Spleen (tissue), 11 donors: Measurements from ENCODE around the gene CAPN10. TPM values are rescaled to one million over a fixed set of nuclear protein-coding genes. Genes with fewer than 3 reads are reported as not detected.

Experiments used
- DNase-seq: peaks from one replicate; pipeline ENCODE4 v3.0.0-alpha.2; 2020
- H3K27ac ChIP-seq, 8 donors: fragments of 200-600 bp; sonication (generic) in 7 of 8; 1 replicate in 4 of 8; 2 replicates in 4 of 8; pipeline versions ENCODE4 v1.5.0 to v1.8.0; 2016 to 2021; ENCODE audit warnings: inconsistent platforms in 4 of 8, mild to moderate bottlenecking in 4 of 8, moderate library complexity in 1 of 8
- H3K27me3 ChIP-seq, 7 donors: fragments of 200-600 bp; sonication (generic) in 6 of 7; replicated peaks in 1 of 7; 1 replicate in 4 of 7; 2 replicates in 3 of 7; pipeline versions ENCODE4 v1.5.0 to v1.8.0; 2016 to 2021; ENCODE audit warnings: inconsistent platforms in 3 of 7, mild to moderate bottlenecking in 1 of 7
- H3K36me3 ChIP-seq, 6 donors: fragments of 200-600 bp; sonication (generic) in 5 of 6; 1 replicate in 4 of 6; 2 replicates in 2 of 6; pipeline versions ENCODE4 v1.5.0 to v1.8.0; 2016 to 2021; ENCODE audit warnings: inconsistent platforms in 2 of 6
- H3K4me1 ChIP-seq, 6 donors: fragments of 200-600 bp; sonication (generic) in 5 of 6; 1 replicate in 3 of 6; 2 replicates in 3 of 6; pipeline versions ENCODE4 v1.5.0 to v1.8.0; 2016 to 2021; ENCODE audit warnings: inconsistent platforms in 3 of 6
- H3K4me3 ChIP-seq, 8 donors: fragments of 200-600 bp; sonication (generic) in 7 of 8; 1 replicate in 4 of 8; 2 replicates in 4 of 8; pipeline versions ENCODE4 v1.5.0 to v1.8.0; 2016 to 2021; ENCODE audit warnings: inconsistent platforms in 4 of 8, mild to moderate bottlenecking in 4 of 8, moderate library complexity in 2 of 8
- H3K9me3 ChIP-seq, 8 donors: fragments of 200-600 bp; sonication (generic) in 7 of 8; 1 replicate in 4 of 8; 2 replicates in 4 of 8; pipeline versions ENCODE4 v1.5.0 to v1.8.0; 2016 to 2021; ENCODE audit warnings: inconsistent platforms in 4 of 8
- POLR2A ChIP-seq, 3 donors: fragments of 450-650 bp; IDR thresholded peaks; one replicate each; pipeline ENCODE4 v1.5.1; 2017; ENCODE audit warnings: antibody characterized with exemption in 3 of 3, mild to moderate bottlenecking in 1 of 3
- POLR2AphosphoS5 ChIP-seq, 3 donors: sonication (generic); formaldehyde crosslinking; IDR thresholded peaks; one replicate each; pipeline ENCODE4 v1.5.1; 2017; ENCODE audit warnings: antibody characterized with exemption in 3 of 3
- WGBS, 5 donors: extraction: QIAGEN DNeasy Blood & Tissue Kit in 3 of 5; methylation state at CpG; one replicate each; pipeline versions ENCODE4 v1.1.5 to v1.1.7; 2013 to 2018; 5-methylcytosine and 5-hydroxymethylcytosine counted together
- intact Hi-C: fragments of 100-400 bp; cut with DNase I; formaldehyde crosslinking; loops from one replicate; pipeline ENCODE4 v1.15.0; 2023; ENCODE audit warnings: low total_unique reads
- polyA plus RNA-seq, 3 donors: library from polyadenylated mRNA; stranded (reverse); fragments of 200-250 nt; gene quantifications; one replicate each; pipeline ENCODE4 v1.2.1, GENCODE V29; 2013
- total RNA-seq, 7 donors: library from RNA; depleted of rRNA in 3 of 7; stranded (reverse); fragments of >200 nt in 3 of 7; fragmentation: NEBNext Ultra II Directional in 4 of 7; extraction: Animal tissue kit (Norgen Biotek cat#: 25700) in 4 of 7; gene quantifications; one replicate each; pipeline versions ENCODE4 v1.1.0 to v1.2.1, GENCODE V29; 2016 to 2021
- TF ChIP-seq, protein P1 (sequence below), 11 experiments: fragments of 200-600 bp in 7 of 11; fragments of 450-650 bp in 4 of 11; sonication (generic) in 4 of 11; IDR thresholded peaks in 8 of 11; conservative IDR thresholded peaks in 3 of 11; 1 replicate in 7 of 11; 2 replicates in 4 of 11; pipeline versions ENCODE4 v1.4.0 to v1.8.0; 2016 to 2021; ENCODE audit warnings: antibody characterized with exemption in 11 of 11, inconsistent platforms in 4 of 11, mild to moderate bottlenecking in 1 of 11
- donor health status: healthy with polysubstance abuse.
- donor health status: DM: no; HTN: no; CAD: no; lungs with moderate emphysema.
- donor health status: DM: no; HTN: no; CAD: no.
- donor health status: Bipolar disorder and iron deficiency.
- donor health status: healthy.
- donor health status: DM: no; HTN: no; CAD: no.
- donor health status: DM: yes; HTN: yes; CAD: no.

The CAPN10 gene
- total and polyA plus RNA-seq, 10 donors = 34.7 to 83.1 (median 60.5) TPM

DNA sequence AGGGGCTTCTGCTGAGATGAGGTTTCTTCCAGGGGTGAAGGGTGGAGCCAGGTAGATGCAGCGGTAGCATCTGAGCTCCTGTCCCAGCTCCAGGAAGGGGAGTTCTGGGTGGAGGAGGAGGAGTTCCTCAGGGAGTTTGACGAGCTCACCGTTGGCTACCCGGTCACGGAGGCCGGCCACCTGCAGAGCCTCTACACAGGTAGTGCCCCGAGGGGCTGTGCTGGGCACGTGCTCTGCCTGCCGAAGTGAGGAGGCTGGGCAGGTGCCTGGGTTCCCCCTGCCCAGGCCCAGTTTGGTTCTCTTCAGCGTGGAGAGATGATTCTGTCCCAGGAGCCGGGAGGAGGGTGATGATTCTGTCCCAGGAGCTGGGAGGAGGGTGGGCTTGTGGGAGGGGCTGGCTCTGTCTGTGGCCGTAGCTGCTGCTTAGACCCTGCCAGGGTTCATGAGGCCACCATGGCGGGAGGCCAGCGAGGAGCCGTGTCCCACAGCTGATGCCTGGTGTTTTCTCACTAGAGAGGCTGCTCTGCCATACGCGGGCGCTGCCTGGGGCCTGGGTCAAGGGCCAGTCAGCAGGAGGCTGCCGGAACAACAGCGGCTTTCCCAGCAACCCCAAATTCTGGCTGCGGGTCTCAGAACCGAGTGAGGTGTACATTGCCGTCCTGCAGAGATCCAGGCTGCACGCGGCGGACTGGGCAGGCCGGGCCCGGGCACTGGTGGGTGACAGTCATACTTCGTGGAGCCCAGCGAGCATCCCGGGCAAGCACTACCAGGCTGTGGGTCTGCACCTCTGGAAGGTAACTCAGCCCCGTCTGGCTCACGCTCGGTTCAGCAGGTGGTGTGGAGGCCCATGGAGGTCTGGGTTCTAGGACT is 8.2 kb downstream of the CAPN10 start:
- H3K27me3 ChIP-seq = no peaks in the 10 kb centered on the region
- WGBS, 5 donors = 91 to 95% (median 94%) methylated on average over 18 to 34 of the region's 34 CpGs
- intact Hi-C loops = no loop called here
- H3K4me3 ChIP-seq = no peak overlapping the region
- DNase-seq = peak; percentile 72
- no peak for TF ChIP-seq POLR2A (IDR thresholded peaks at IDR 0.05)
- TF ChIP-seq POLR2AphosphoS5 (IDR thresholded peaks at IDR 0.05) = no peak
- TF ChIP-seq, protein P1, sequence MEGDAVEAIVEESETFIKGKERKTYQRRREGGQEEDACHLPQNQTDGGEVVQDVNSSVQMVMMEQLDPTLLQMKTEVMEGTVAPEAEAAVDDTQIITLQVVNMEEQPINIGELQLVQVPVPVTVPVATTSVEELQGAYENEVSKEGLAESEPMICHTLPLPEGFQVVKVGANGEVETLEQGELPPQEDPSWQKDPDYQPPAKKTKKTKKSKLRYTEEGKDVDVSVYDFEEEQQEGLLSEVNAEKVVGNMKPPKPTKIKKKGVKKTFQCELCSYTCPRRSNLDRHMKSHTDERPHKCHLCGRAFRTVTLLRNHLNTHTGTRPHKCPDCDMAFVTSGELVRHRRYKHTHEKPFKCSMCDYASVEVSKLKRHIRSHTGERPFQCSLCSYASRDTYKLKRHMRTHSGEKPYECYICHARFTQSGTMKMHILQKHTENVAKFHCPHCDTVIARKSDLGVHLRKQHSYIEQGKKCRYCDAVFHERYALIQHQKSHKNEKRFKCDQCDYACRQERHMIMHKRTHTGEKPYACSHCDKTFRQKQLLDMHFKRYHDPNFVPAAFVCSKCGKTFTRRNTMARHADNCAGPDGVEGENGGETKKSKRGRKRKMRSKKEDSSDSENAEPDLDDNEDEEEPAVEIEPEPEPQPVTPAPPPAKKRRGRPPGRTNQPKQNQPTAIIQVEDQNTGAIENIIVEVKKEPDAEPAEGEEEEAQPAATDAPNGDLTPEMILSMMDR (IDR thresholded peaks at IDR 0.05 in 8 of 11, conservative IDR thresholded peaks at IDR 0.05 in 3 of 11) = no peak
- peaks cover 0 to 100% (median 92%) of the 10 kb centered on the region in 6 donors for H3K36me3 ChIP-seq
- peaks cover 0 to 21% (median 7%) of the 10 kb centered on the region in 6 donors for H3K4me1 ChIP-seq
- no peaks in the 10 kb centered on the region for H3K9me3 ChIP-seq
- no peak overlapping the region for H3K27ac ChIP-seq

DNA sequence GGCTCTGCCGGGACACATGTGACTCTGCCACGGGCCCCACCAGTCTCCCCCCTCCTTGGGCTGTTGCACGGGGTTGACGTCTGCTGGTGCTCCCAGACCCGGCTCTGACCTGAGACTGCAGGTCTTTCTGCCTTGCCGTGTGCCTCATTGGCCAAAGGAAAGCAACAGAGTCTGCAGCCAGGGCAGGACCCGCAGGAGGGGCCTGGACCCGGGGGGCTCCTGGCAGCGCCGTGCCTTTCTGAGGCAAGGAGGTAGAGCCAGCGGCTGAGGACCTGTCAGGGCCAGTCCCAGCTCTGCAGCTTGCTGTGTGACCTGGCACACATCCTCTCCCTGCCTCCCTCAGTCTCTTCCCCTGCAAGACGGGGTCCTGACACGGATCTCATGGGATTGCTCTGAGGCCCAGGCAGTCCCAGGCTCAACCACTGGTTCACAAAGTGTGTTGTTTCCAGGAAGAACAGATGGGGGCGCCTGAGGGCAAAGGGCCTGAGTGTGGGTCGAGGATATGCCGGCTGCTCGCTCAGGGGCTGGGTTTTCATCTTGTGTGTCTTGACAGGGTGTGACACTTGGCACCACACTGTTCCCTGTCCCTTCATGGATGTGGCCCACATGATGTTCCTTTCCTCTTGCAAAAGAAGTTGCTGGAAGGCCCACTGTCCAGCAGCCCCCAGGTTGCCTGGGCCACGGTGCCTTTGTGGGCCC is 9.0 kb downstream of the CAPN10 start:
- Histone ChIP-seq H3K9me3 (no peaks in the 10 kb centered on the region), H3K27me3 (no peaks in the 10 kb centered on the region), H3K4me1 (peaks cover 0 to 13% (median 4%) of the 10 kb centered on the region in 6 donors), H3K36me3 (peaks cover 0 to 100% (median 92%) of the 10 kb centered on the region in 6 donors), H3K27ac (no peak overlapping the region), H3K4me3 (no peak overlapping the region)
- peak; percentile 67 for DNase-seq
- no peak for TF ChIP-seq POLR2A (IDR thresholded peaks at IDR 0.05)
- TF ChIP-seq, protein P1 (IDR thresholded peaks at IDR 0.05 in 8 of 11, conservative IDR thresholded peaks at IDR 0.05 in 3 of 11) = peak in 3 of 11 experiments; percentile 22 to 37 (median 26)
- 78 to 83% (median 81%) methylated on average over 6 to 18 of the region's 18 CpGs for WGBS, 5 donors
- intact Hi-C loops = no loop called here

DNA sequence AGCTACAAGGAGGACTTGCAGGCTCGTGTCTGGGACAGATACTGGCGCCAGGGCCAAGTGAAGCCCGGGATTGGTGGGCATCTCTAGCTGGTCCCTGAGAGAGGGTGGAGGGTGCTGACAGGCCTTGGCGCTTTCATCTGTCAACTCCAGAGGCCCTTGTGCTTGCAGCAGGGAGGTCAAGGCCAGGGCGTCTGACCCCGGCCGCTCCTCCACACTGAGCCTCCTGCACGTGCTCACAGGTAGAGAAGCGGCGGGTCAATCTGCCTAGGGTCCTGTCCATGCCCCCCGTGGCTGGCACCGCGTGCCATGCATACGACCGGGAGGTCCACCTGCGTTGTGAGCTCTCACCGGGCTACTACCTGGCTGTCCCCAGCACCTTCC is 9.5 kb downstream of the CAPN10 start:
- TF ChIP-seq POLR2AphosphoS5 (IDR thresholded peaks at IDR 0.05) = no peak
- TF ChIP-seq POLR2A (IDR thresholded peaks at IDR 0.05) = no peak
- TF ChIP-seq, protein P1 (IDR thresholded peaks at IDR 0.05 in 8 of 11, conservative IDR thresholded peaks at IDR 0.05 in 3 of 11) = no peak
- intact Hi-C loops = no loop called here
- H3K9me3 ChIP-seq = no peaks in the 10 kb centered on the region
- H3K27ac ChIP-seq = no peak overlapping the region
- peaks cover 0 to 100% (median 88%) of the 10 kb centered on the region in 6 donors for H3K36me3 ChIP-seq
- DNase-seq = peak; percentile 69
- peaks cover 0 to 8% (median 4%) of the 10 kb centered on the region in 6 donors for H3K4me1 ChIP-seq
- 89 to 96% (median 94%) methylated on average over 10 to 17 of the region's 17 CpGs for WGBS, 5 donors
- no peak overlapping the region for H3K4me3 ChIP-seq
- no peaks in the 10 kb centered on the region for H3K27me3 ChIP-seq

DNA sequence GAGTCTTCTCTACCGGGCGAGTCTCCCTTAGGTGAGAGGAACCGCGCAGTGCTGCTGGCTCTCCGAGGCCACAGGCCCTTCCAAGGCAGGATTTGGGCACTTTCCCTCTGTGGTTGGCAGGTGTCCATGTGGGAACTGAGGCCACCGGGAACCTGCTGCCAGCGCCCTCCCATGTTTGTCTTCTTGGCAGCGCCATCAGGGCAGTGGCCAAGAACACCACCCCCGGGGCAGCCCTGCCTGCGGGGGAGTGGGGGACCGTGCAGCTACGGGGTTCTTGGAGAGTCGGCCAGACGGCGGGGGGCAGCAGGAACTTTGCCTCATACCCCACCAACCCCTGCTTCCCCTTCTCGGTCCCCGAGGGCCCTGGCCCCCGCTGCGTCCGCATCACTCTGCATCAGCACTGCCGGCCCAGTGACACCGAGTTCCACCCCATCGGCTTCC is 10.0 kb downstream of the CAPN10 start:
- intact Hi-C loops = no loop called here
- no peak for DNase-seq
- H3K4me1 ChIP-seq = peaks cover 0 to 11% (median 3%) of the 10 kb centered on the region in 6 donors
- no peaks in the 10 kb centered on the region for H3K27me3 ChIP-seq
- no peaks in the 10 kb centered on the region for H3K9me3 ChIP-seq
- H3K36me3 ChIP-seq = peaks cover 0 to 100% (median 84%) of the 10 kb centered on the region in 6 donors
- H3K27ac ChIP-seq = no peak overlapping the region
- WGBS, 5 donors = 88 to 95% (median 90%) methylated on average over 7 to 23 of the region's 23 CpGs
- no peak overlapping the region for H3K4me3 ChIP-seq
- TF ChIP-seq, protein P1 (IDR thresholded peaks at IDR 0.05 in 8 of 11, conservative IDR thresholded peaks at IDR 0.05 in 3 of 11) = no peak
- TF ChIP-seq POLR2A (IDR thresholded peaks at IDR 0.05) = no peak
- TF ChIP-seq POLR2AphosphoS5 (IDR thresholded peaks at IDR 0.05) = no peak
